CD1c-positive myeloid dendritic cell (primary cell): Measurements from ENCODE around the gene LRRC63.
"Not testable (repeated sequence)": the region's sequence is repeated elsewhere in the genome, so short reads cannot be mapped to it uniquely, and the experiment has no call there.

ENCODE experiments used
- DNase-seq: peaks from one replicate; pipeline ENCODE4 v3.0.0-alpha.2; 2016; ENCODE audit errors: extremely low spot score

Gene LRRC63

DNA sequence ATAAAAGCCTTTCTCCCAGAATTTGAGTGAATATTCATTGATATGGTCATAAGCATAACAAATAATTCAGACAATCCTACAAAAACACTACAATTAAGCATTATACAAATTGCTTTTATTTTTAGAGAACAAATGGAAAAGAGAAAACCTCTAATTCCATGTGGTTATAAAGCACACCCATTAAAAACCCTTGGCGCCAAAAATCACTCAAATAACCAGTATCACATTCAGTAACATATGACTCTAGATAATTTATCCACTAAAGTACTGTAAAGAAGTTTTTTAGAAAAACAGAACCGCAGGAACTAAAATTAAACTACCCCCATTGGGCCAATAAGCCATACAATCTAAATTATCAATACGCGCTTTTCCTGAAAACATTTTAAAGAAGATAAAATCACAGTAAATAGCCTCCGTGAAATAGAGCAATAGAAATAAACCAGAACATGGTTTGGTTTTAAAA, 30.3 kb upstream of the LRRC63 start:
- no peak for DNase-seq

DNA sequence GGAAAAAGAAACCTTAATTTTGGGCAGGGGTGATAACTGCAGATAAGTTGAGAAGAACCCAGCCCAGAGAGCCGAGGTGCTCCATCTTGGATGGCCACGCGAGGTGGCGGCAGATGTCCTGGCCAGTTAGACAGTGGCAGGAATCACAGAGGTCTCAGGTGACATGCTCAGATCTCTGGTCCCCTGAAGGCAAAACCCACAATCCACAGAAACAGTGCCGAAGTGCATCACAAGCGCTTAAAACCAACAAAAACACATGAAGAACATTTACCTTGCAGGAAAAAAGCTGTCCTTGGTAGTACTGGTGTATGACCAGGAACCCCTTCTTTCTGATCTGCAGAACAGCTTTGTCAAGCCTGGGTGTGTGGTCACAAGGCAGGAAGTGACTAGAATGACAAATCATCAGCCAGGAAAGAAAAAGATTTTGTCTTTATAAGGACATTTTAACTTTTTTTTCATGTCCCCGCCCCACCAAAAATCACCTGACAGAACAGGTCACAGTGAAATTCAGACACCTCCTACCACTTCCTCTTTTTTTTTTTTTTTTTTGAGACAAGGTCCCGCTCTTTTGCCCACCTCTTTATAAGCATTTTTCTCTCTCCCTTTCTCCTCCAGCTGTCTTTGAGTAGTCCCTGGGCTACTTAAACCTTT, 29.8 kb upstream of the LRRC63 start, which contains the start of gene LCP1:
TSS of gene LCP1 (minus strand) at position 338 of the 651 bp plus-strand sequence. CDS start 22,515 bp downstream, outside the sequence.
- DNase-seq = peak; percentile 94

DNA sequence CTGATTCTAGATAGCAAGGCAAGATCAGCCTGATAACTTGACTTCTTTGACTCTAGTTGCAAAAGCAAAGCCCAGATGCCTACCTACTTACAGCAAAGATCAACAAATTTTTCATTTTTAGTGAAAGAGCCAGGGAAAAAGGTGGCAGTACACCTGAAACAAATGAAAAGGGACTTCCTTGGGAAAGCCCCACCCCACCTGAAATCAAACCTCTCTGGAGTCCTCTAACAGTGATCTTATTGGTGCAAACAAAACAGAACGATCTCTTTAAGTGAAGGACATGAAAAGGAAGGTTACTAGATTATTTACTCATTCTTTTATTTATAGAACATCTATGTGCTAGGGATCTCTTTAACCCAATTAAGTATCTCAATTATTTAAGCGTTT, 29.2 kb upstream of the LRRC63 start:
- DNase-seq = no peak

DNA sequence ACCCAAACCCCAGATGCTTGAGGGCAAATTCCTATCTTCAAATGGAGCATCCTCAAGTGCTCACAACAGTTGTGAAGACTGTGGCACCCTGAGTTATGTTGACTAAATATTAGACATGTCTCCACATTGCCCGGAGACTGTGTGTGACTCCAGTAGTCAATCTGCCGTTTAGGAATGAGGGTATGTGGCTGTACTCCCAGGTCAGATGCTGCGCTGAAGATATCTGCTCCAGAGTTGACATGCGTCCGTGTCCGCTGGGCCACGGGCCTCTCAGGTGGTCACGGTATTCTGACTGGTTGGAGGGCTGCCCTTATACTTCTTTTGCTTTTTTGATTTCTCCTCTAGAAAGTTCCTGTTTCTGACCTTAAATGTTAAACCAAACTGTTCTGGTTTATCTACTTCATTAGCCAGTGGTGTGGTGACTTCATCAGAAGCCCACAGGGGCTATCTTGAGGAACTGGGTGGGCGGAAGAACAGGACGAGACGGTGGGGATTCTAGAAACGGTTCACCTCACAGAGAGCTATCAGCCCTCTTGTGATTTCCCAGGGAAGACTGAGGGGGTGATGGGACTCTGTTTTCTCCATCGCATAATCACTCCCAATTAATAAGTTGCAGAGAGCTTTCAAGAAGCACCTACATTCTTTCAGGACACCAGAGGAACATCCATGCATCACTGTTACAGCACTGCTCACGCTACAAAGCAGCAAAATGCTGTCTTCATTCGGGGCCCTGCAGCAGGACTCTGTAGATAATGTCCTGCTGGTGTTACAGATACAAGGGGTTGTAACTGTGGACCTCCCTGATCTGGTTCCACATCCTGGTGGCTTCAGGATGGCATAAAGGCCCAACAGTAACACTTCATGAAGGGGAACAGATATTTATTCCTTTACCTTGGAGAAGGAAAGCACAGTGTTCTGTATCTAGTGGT, 28.4 kb upstream of the LRRC63 start:
- peak; percentile 63 for DNase-seq

DNA sequence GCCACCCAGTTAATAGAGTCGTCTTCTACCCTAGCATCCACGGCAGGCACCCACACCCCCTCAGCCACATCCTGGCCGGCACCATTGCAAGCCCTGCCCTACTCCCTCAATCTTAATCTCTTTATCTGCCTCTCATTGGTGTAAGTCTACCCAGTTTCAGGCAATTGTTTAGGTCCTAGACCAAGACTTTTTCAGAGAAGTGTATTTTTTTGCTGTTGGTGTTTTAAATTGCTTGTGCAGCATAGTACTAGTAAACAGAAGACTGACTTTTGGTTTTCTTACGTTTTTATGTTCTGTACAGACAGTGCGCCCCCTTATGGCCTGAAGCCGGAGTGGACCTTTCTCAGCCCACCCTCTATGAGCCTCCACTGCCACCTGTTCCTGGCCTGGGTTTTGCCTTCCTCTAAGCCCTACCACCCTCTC, 27.4 kb upstream of the LRRC63 start:
- DNase-seq = peak; percentile 75

DNA sequence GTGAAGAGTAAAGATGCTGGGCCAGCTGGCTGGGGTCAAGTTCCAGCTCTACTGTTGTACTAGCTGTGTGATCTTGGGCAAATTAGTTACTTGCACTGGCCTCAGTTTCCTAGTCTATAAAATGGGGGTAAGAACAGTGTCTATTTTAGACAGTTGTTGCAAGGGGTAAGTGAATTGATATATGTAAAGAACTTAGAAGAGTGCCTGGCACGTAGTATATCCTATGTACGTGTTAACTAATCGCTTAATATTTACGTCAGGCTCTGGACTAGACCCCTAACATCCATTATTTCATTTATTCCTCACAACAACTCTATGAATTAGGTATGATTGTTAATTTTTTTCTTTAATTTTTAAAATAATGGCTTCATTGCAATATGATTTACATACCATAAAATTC, 26.1 kb upstream of the LRRC63 start:
- DNase-seq = no peak

DNA sequence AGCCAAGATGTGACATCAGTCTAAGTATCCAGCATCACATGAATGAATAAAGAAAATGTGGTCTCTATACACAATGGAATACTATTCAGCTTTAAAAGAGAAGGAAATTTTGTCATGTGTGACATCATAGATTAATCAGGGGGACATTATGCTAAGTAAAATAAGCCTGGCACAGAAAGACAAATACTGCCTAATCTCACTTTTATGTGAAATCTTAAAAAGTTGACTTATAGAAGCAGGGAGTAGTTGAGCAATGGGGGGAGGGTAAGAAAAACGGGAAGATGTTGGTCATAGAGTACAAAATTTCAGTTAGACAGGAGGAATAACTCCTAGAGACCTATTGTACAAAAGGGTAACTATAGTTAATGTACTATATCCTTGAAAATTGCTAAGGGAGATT, 19.3 kb upstream of the LRRC63 start:
- no peak for DNase-seq

DNA sequence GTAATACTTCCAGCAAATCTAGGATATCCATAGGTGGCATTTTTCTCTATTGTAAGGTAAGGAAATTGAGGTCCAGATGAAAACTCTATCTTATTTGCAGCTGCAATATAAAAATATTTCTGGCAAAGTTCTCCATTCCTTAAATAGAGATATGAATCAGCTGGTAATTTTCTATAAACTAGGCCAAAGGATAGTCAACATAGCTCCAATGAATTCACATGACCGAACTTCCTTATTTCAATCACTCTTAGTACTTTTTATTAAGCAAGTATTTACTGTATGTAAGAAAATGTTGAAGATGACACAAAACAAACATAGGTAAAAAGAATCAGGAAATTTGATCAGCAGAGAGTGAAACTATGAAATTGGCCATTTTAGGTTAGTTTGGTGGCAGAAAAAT, 16.7 kb upstream of the LRRC63 start:
- peak; percentile 72 for DNase-seq

DNA sequence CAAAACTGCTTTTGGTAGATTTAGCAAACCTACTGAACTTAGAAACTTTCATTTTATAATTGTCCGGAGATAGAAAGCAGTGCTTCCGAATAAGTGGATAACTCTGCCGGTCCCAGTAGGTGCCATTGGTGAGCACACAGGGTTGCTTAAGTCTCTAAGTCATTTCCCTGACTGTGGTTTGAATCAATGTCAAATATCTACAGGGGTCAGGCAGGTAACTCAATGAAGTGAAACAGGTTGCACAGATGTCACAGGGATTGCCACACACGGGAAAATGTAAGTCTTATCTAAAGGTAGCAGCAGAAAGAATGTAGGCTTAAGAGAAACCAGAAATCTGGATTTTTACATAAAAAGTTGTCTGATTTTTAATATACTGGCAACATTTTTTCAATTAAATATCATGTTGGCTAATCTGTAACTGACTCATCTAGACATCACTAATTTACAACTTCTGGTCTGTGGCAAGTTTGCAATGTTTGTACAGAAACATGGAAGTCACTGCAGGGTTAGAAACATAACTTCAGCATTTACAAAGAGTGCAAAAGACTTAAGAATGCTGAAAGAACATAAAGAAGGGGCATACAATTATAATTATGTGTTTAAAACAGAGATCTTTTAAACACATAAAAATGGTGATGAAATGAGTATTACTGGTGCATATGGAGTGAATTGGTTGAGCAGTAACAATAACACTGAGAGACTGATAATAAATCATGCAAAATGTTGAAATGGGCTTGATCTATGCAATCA, 14.3 kb upstream of the LRRC63 start:
- no peak for DNase-seq

DNA sequence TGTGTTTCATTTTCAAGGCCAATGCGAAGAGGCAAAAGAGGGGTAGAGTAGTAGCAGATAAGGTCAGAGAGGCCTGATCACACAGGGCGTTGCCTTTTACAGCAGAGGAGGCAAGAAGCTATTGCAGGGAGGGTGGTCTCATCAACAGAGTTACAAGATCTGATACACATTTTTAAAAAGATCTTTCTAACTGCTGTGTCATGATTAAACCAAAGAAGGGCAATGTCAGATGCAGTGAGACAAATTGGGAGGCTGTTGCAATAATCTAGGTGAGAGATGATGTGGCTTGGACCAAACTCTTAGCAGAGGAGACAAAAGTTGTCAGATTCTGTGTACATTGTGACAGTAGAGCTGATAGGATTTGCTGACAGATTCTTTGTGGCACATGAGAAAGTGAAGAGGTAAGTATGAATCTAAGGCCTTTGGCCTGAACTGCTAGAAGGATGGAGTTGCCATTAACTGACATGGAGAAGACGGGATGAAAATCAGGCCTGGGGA, 13.0 kb upstream of the LRRC63 start:
- no peak for DNase-seq

DNA sequence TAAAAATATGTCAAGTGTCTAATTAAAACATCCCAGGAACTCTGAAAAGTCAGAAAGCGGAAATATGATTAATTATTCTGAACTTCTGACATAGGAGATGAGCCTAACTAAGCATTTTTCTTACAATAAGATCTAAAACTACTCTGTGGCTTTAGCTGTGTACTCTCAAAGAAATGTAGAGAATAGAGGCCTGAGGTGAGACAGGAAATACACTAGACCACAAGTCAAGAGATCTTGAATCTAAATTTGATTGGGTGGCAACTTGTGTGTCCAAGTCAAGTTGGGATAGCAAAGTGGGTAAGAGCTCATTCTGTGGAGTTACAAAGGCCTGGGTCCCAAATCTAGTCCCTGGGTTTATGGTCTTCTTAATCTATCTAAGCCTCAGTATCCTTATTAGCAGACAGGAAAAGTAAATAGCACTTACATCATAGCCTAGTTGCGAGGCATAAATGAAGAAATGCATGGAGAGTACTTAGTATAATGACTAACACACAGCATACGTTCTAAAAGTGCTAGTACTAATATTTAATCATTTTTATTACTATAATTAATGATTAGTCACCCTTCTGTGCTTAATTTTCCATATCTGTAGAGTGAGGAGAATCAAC, 9.4 kb upstream of the LRRC63 start:
- no peak for DNase-seq

DNA sequence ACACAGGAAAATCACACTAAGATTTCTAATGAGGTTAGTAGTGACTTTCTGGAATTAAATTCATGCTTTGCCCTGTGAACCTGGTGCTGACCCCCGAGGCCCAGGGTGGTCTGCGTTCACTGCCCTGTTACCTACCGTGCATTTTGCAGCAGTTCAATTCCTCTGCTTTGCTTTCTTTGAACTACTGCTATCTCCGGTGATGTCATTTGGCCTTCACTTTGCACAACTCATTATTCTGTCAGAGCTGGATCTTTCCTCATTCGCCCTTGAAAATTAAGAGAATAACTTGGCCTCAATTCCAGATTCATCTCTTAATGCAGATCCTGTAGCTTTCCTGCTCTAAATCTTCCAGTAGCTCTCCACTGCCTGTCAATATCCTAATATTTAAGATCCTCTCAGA, 8.8 kb upstream of the LRRC63 start:
- DNase-seq = no peak

DNA sequence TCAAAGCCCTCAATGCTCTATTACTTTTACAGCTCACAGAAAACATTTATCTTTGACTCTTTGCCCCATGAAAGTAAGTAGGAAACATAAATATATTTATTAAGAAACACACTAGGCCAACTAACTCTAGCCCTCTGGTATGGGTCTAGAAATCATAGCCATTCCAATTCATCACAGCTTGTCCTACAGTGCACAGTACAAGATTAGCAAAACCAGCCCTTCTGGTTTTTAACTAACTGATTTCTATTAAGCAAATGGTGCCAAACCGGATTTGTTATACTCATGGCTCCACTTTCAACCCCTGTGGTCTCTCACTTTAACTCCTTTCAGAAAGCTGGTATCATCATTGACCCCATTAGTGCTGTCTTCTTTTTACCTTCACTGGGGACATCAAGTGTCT, 5.6 kb upstream of the LRRC63 start:
- no peak for DNase-seq

DNA sequence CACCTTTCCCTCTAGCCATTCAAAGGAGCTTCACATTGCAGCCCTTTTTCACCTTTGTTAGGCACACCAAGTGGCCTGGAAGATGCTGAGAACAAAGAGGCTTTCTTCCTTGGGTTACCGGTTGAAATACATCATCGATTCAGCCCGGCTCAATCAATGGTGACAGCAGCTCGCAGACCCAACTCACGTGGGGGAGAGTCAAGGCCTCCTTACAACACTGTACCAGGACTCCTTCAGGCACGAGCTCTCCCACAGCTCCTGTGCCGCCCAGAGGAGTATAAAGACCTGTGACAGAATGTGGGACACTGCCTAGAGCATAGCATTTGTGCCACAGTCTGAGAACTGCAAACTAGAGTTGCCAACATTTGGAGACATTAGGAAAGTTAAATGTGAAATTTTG, 3.9 kb upstream of the LRRC63 start:
- DNase-seq = no peak

DNA sequence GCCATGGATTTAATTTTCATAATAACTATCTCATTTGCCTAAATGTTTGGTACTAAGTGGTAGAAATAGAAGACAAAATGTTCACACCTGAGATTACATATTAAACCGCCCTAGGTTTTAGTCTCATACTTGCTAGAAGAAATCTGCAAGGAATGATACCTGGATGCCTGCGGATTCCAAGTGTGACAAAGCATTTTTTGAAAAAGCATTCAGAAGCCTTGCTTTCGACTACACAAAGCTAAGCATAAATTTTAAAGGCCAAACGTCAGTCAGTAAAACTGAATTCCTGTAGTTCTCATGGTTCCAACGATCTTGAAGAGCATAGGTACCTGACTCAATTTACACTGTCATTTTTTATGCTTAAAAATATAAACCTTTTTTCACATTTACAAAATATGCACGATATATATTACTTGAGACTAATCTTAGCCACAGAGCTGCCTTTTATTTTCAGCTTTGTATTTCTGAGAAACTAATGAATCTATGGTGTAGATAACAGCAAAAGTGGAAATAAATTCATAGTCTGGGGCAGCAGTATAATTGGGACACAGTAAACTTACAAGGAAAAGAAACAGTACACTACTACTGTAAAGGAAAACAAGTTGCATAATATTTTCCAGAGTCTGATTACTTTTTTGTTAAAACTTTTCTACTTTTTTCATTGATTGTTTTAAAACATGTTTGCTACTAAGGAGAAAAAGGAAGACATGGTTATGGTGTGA, 1.2 kb upstream of the LRRC63 start:
- no peak for DNase-seq

DNA sequence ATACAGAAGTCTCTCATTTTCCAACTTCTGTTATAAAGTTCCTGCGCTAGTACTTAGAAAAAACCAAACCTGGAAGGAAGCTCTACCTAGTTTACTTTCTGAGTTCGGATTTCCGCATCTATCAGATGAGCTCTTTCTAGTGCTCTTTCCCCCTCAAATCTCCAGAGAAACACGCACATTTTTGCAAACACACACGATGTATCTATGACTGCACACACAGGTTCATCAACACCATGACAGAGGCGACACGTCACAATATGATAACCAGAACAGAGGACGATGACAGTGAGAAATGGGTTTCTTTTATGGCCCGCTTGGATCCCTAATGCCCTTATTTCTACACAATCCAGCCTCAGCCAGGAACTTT, 629 bp upstream of the LRRC63 start:
- peak; percentile 51 for DNase-seq

DNA sequence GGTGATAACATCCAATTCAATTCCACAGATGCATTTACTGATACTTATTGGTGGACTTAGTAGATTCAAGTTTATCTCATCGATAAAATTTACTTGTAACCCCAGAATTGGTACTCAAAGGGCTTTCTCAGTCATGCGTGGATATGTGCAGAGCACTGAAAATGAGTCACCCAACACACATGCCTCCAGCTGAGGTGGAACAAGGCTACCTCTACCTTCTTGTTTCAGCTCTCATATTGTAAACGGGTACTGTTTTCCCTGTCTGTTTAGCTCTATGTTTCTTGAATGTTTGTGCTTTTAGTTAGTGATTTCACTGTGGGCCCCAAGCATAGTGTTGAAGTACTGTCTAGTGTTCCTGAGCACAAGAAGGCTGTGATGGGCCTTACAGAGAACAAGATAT, 1.5 kb downstream of the LRRC63 start:
- DNase-seq = no peak

DNA sequence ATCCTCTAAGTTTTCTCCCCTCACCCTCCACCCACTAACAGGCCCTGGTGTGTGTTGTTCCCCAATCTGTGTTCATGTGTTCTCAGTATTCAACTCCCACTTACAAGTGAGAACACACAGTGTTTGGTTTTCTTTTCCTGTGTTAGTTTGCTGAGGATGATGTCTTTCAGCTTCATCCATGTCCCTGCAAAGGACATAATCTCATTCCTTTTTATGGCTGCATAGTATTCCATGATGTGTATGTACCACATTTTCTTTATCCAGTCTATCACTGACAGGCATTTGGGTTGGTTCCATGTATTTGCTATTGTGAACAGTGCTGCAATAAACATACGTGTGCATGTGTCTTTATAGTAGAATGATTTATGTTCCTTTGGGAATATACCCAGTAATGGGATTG, 3.0 kb downstream of the LRRC63 start:
- not testable (repeated sequence) for DNase-seq

DNA sequence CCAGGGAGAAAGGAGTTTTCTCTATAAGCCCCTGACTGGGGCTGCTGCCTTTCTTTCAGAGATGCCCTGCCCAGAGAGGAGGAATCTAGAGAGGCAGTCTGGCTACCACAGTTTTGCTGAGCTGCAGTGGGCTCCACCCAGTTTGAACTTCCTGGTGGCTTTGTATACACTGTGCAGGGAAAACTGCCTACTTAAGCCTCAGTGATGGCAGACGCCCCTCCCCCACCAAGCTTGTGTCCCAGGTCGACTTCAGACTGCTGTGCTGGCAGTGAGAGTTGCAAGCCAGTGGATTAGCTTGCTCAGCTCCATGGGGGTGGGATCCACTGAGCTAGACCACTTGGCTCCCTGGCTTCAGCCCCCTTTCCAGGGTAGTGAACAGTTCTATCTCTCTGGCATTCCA, 8.5 kb downstream of the LRRC63 start:
- DNase-seq = not testable (repeated sequence)

DNA sequence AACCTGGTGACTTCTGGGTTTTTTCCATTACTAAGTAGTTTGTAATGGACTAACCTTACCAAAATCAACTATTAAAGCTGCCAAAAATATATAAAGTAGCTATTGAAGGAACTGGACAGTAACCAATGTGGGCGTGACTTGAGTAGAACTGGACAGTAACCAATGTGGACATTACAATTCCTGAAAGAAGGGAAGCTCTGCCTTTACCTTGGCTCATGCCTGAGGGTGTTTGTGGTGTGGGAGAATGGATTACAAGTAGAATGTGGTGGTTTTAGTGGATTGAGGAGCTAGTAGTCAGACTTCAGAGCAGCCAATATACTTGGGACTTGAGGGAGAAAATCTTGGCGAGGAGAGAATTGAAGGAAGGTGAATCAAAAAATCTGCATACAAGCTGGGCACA, 17.5 kb downstream of the LRRC63 start:
- no peak for DNase-seq

DNA sequence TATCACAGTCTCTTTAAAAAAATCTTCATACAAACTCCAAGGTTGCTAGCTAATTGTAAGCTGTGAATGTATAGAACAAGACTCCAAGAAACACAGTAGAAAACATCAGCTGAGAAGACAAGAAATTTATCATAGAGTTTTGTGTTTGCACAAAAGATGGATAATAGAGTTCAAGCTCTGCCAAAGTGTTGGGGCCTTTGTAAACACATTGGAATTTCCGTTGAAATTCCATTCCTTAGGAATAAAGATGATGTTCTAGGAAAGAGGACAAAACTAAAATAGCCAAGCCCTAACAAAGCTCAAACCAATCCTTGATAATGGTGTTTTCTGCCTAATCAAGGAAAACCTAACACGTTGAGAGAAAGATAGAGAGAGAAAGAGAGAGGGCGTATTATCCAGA, 20.6 kb downstream of the LRRC63 start:
- no peak for DNase-seq
